Measurements from ENCODE around the gene MRPL55.

DNA sequence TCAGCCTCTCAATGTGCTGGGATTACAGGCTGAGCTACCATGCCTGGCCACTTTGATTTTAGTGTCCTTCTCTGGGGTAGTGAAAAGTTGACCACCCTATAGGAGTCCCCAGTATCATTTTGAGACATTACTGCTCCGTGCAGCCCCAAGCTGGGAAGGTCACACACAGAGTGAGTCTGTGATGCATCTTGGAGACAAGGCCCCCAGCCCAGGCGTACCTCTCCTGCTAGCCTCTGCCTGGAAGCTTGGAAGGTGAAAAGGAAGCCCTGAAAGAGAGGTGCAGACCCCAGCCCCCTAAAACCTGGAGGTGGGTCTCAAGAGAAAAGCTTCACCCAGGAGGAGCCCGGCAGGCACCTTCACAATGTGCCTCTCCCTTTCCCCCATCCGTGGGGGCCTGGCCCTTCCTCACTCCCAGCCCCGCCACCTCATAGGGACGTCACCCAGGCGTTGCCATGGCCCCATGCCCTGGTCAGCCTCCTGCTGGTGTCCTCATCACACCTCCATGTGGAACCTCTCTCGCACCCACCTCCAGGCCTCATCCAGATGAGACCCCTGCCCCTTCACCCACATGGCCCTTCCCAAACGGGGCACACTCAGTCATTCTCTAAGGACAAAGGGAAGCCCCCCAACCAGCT, 32.2 kb downstream of the MRPL55 start:
- TF ChIP-seq CTCF (IDR thresholded peaks at IDR 0.05) (no peak), EZH2 (IDR thresholded peaks at IDR 0.05) (no peak), EZH2phosphoT487 (IDR thresholded peaks at IDR 0.05) (no peak)
